Karpas-422 (cell line): Measurements from ENCODE around the gene PALLD. TPM values are rescaled to one million over a fixed set of nuclear protein-coding genes. Genes with fewer than 3 reads are reported as not detected.

Experiments
- DNase-seq: peaks from one replicate; pipeline ENCODE4 v3.0.0-alpha.2; 2015
- H2AFZ ChIP-seq: fragments of 200-600 bp; sonication (generic); 2 replicates; pipeline ENCODE4 v1.6.1; 2014; ENCODE audit warnings: antibody characterized with exemption, low read length, mixed read lengths
- H3K27ac ChIP-seq: fragments of 200-600 bp; sonication (generic); 2 replicates; pipeline ENCODE4 v1.5.1; 2014; ENCODE audit warnings: mild to moderate bottlenecking, low read length, moderate library complexity
- H3K27me3 ChIP-seq: fragments of 200-600 bp; sonication (generic); 2 replicates; pipeline ENCODE4 v1.6.1; 2014; ENCODE audit warnings: low read length, mixed read lengths
- H3K36me3 ChIP-seq: fragments of 200-600 bp; sonication (generic); 2 replicates; pipeline ENCODE4 v1.6.1; 2014; ENCODE audit warnings: low read length, mixed read lengths; ENCODE audit not compliant: insufficient read depth
- H3K4me1 ChIP-seq: fragments of 200-600 bp; sonication (generic); 2 replicates; pipeline ENCODE4 v1.6.1; 2014; ENCODE audit warnings: mild to moderate bottlenecking, low read length, mixed read lengths
- H3K4me2 ChIP-seq: fragments of 200-600 bp; sonication (generic); 2 replicates; pipeline ENCODE4 v1.6.1; 2014; ENCODE audit warnings: low read length, low read depth, mild to moderate bottlenecking; ENCODE audit not compliant: poor library complexity, severe bottlenecking
- H3K4me3 ChIP-seq: fragments of 200-600 bp; sonication (generic); 2 replicates; pipeline ENCODE4 v1.5.1; 2014; ENCODE audit warnings: mild to moderate bottlenecking, antibody characterized with exemption, low read length, mixed read lengths
- H3K79me2 ChIP-seq: fragments of 200-600 bp; sonication (generic); 2 replicates; pipeline ENCODE4 v1.6.1; 2014; ENCODE audit warnings: mild to moderate bottlenecking, low read length, mixed read lengths
- H3K9ac ChIP-seq: fragments of 200-600 bp; sonication (generic); 2 replicates; pipeline ENCODE4 v1.6.0; 2014; ENCODE audit warnings: low read length
- H3K9me2 ChIP-seq: fragments of 200-600 bp; sonication (generic), shearing (Covaris generic); replicated peaks from 2 replicates; pipeline ENCODE4 v1.6.0; 2014; ENCODE audit warnings: mild to moderate bottlenecking, low read length, moderate library complexity; ENCODE audit not compliant: insufficient read depth
- H3K9me3 ChIP-seq: fragments of 300-700, 200-600 bp; sonication (generic); 2 replicates; pipeline ENCODE4 v1.6.1; 2014; ENCODE audit warnings: low read length, mixed read lengths
- H4K20me1 ChIP-seq: fragments of 200-600 bp; sonication (generic); 2 replicates; pipeline ENCODE4 v1.6.1; 2014; ENCODE audit warnings: mild to moderate bottlenecking, antibody characterized with exemption, low read length, low read depth; ENCODE audit not compliant: insufficient read depth
- total RNA-seq: library from RNA; depleted of rRNA; stranded (reverse); fragments of >200 nt; shearing (Covaris generic); gene quantifications from 2 replicates; pipeline ENCODE4 v1.2.3, GENCODE V29; 2014; ENCODE audit warnings: low replicate concordance

PALLD gene
- total RNA-seq, 1 experiment from 2014 or later, result 0.71 TPM

DNA sequence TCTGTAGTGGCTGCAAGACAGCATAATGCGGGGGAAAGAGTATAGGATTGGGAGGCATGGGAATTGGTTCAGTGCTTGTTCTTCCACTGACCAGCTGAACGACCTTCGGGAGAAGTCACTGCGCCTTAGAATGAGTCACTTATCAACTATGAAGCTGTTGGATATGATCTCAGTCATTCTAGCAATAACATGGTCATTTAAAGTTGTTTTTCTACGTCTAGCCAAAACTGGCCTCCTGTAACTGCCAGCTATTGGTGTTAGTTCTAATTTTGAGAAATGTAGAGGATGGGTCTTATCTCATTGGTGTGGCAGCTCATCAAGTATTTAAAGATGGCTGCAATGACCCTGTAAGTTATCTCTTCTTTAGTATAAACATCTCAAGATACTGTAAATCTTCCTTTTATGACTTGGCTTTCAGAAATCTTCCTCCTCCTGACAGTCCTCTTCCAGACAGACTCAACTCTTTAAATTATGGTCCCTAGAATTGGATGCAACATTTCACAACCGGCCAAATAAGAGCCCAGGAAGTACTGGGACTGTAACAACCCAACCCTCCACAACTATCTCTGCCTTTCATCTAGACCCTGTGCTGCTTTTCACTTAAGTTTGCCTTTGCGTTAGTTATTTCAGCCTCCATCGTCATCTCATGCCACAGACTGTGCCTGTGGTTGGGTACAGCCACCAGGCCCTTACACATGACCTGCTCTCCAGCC, 269.9 kb downstream of the PALLD start:
- Histone ChIP-seq H4K20me1 (no peaks in the 10 kb centered on the region), H3K4me1 (no peaks in the 10 kb centered on the region), H3K27me3 (no peaks in the 10 kb centered on the region), H3K36me3 (no peaks in the 10 kb centered on the region), H3K9ac (no peak overlapping the region), H3K9me2 (no peaks in the 10 kb centered on the region), H2AFZ (no peak overlapping the region), H3K4me3 (no peak overlapping the region), H3K9me3 (no peaks in the 10 kb centered on the region), H3K79me2 (no peaks in the 10 kb centered on the region), H3K27ac (no peak overlapping the region), H3K4me2 (no peak overlapping the region)
- DNase-seq, result no peak

DNA sequence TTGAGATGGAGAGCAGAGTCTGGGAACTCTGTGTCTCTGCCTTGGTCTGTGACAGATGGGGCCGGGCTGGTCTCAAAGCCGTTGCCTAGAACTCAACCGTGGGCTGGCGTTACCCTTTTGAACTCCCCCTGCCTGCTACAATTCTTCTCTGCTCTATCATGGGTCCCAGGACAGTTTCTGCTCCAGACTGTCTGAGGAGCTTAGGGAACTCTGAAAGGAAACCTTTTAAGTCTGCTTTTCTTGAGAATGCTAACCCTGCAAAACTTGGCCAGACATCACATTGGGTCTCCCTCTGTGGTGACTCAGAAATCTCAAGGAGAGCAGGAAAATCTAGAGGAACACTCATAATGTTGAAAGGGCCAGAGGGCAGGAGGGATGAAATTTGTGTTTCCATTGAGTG, 272.6 kb downstream of the PALLD start:
- Histone ChIP-seq H3K4me2 (no peak overlapping the region), H3K4me3 (no peak overlapping the region), H3K79me2 (no peaks in the 10 kb centered on the region), H3K9me2 (no peaks in the 10 kb centered on the region), H3K27ac (no peak overlapping the region), H3K4me1 (no peaks in the 10 kb centered on the region), H3K9me3 (no peaks in the 10 kb centered on the region), H3K9ac (no peak overlapping the region), H4K20me1 (no peaks in the 10 kb centered on the region), H3K27me3 (no peaks in the 10 kb centered on the region), H3K36me3 (no peaks in the 10 kb centered on the region), H2AFZ (no peak overlapping the region)
- DNase-seq, result no peak

- H3K4me1 ChIP-seq, result no peaks in the 10 kb centered on the region
- no peaks in the 10 kb centered on the region for H3K9me3 ChIP-seq
Observed at GRCh38 chr4:168769837-168770236, 273.0 kb downstream of the PALLD start.

GRCh38 chr4:168771251-168771650, 274.4 kb downstream of the PALLD start:
- no peaks in the 10 kb centered on the region for H4K20me1 ChIP-seq
- H2AFZ ChIP-seq, result no peak overlapping the region
- H3K79me2 ChIP-seq, result no peaks in the 10 kb centered on the region
- no peaks in the 10 kb centered on the region for H3K27me3 ChIP-seq
- H3K36me3 ChIP-seq, result no peaks in the 10 kb centered on the region
- no peak overlapping the region for H3K27ac ChIP-seq
- H3K9me2 ChIP-seq, result no peaks in the 10 kb centered on the region
- no peaks in the 10 kb centered on the region for H3K4me1 ChIP-seq
- H3K4me3 ChIP-seq, result no peak overlapping the region
- no peak for DNase-seq
- H3K9ac ChIP-seq, result no peak overlapping the region
- no peaks in the 10 kb centered on the region for H3K9me3 ChIP-seq
- no peak overlapping the region for H3K4me2 ChIP-seq

More at GRCh38 chr4:168769837-168770236, 273.0 kb downstream of the PALLD start:
- DNase-seq, result no peak
- Histone ChIP-seq H3K36me3 (no peaks in the 10 kb centered on the region), H3K27ac (no peak overlapping the region), H4K20me1 (no peaks in the 10 kb centered on the region), H3K4me3 (no peak overlapping the region), H3K9me2 (no peaks in the 10 kb centered on the region), H3K4me2 (no peak overlapping the region), H3K79me2 (no peaks in the 10 kb centered on the region), H3K27me3 (no peaks in the 10 kb centered on the region), H2AFZ (no peak overlapping the region), H3K9ac (no peak overlapping the region)

DNA sequence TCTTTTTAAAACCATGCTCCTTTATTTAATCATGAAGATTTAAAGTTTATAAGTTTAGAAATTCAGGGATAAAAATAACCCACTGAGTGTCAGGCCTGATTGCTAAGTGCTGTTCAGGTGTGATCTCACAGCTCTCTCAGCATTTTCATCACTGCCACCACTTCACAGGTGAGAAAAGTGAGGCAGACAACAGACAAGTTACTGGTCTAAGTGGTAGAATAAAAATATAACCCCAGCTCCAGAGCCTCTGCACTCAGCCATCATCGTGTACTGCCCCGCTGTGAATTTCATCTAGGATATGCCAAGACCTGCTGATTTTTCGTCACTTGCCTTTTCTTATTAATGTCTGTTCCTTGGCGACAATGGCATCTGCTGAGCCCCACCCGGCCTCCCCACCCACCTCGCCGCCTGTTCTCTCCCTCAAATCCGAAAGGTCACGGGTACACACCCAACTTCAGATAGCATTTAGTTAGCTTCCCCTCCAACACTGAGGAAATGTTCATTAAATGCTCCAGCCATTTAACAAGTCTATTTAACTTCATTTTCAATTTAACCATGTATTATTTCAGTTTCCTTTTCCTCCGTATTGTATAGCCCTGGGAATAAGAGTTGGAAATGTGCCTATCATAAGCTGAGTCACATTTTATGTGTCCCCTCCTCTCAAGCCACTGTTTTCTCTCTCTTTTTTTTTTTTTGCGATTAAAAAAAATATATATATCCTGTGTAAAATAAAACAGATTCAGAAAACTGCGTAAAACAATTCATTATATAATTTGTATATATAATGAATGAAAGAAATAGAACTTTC, 276.7 kb downstream of the PALLD start:
- Histone ChIP-seq H4K20me1 (no peaks in the 10 kb centered on the region), H3K27ac (no peak overlapping the region), H3K4me1 (no peaks in the 10 kb centered on the region), H3K4me2 (no peak overlapping the region), H2AFZ (no peak overlapping the region), H3K9me2 (no peaks in the 10 kb centered on the region), H3K9ac (no peak overlapping the region), H3K27me3 (no peaks in the 10 kb centered on the region), H3K36me3 (no peaks in the 10 kb centered on the region), H3K9me3 (no peaks in the 10 kb centered on the region), H3K4me3 (no peak overlapping the region), H3K79me2 (no peaks in the 10 kb centered on the region)
- no peak for DNase-seq

- no peak for DNase-seq
- H3K4me1 ChIP-seq, result no peaks in the 10 kb centered on the region
- H2AFZ ChIP-seq, result no peak overlapping the region
- H3K27me3 ChIP-seq, result no peaks in the 10 kb centered on the region
- H4K20me1 ChIP-seq, result no peaks in the 10 kb centered on the region
- no peaks in the 10 kb centered on the region for H3K9me2 ChIP-seq
- no peaks in the 10 kb centered on the region for H3K9me3 ChIP-seq
- H3K9ac ChIP-seq, result no peak overlapping the region
- H3K4me2 ChIP-seq, result no peak overlapping the region
- no peak overlapping the region for H3K27ac ChIP-seq
- no peaks in the 10 kb centered on the region for H3K79me2 ChIP-seq
- no peak overlapping the region for H3K4me3 ChIP-seq
- no peaks in the 10 kb centered on the region for H3K36me3 ChIP-seq
Observed at GRCh38 chr4:168776382-168776781, 279.5 kb downstream of the PALLD start.

DNA sequence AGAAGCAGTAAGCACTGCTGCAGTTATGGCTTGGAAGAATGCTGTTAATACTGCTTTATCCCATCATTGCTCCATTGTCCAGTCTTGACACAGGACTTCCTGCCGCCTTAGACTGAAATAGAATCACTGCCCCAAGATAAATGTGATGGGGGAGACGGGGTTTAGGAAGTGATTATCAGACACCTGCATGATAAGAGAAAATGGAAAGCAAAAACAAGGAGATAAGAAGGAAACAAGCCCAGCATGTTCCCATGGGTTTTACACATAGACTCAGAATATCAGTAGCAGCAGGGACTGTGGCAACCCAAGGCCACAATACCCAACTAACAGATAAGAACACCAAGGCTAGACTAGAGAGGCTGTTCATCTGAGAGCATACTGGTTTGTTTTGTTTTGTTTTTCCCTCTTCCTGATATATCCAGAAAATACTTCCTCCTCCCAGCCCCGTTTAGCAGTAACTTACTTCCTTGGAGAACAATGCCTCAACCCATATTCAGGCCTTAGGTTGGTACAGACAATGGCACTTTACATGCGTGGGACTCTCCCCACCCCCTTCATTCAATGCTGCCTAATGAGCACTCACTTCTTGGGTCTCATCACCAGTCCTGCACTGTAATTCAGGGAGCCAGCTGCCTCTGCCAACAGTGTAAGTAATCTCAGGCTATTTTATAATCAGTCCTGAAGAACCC, 280.6 kb downstream of the PALLD start:
- no peak overlapping the region for H3K4me2 ChIP-seq
- no peaks in the 10 kb centered on the region for H3K27me3 ChIP-seq
- no peaks in the 10 kb centered on the region for H3K4me1 ChIP-seq
- no peaks in the 10 kb centered on the region for H3K9me2 ChIP-seq
- H3K4me3 ChIP-seq, result no peak overlapping the region
- H3K27ac ChIP-seq, result no peak overlapping the region
- no peaks in the 10 kb centered on the region for H4K20me1 ChIP-seq
- no peaks in the 10 kb centered on the region for H3K36me3 ChIP-seq
- H3K9me3 ChIP-seq, result no peaks in the 10 kb centered on the region
- no peak for DNase-seq
- H3K9ac ChIP-seq, result no peak overlapping the region
- no peaks in the 10 kb centered on the region for H3K79me2 ChIP-seq
- H2AFZ ChIP-seq, result no peak overlapping the region

DNA sequence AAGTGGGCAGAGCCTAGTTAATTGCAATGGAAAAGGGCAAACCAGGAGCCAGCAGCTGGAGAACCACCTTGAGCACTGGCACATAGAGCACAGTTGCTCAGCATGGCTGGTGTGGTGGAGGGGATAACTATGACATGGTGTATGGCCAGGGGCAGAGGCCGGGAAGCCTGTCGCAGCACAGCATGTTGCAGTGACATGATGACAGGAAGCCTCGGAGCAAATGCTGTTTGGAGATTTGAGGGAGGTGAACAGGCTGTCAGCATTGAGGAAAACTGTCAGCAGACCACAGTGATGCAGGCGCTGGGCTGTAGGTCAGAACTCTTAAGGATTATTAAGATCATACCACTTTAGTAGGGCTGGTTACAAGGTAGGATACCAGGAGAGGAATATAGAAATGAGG, 284.5 kb downstream of the PALLD start:
- Histone ChIP-seq H3K27ac (no peak overlapping the region), H4K20me1 (no peaks in the 10 kb centered on the region), H3K4me3 (no peak overlapping the region), H3K27me3 (no peaks in the 10 kb centered on the region), H3K4me2 (no peak overlapping the region), H3K79me2 (no peaks in the 10 kb centered on the region), H3K4me1 (no peaks in the 10 kb centered on the region), H3K9ac (no peak overlapping the region), H3K36me3 (no peaks in the 10 kb centered on the region), H3K9me3 (no peaks in the 10 kb centered on the region), H2AFZ (no peak overlapping the region), H3K9me2 (no peaks in the 10 kb centered on the region)
- DNase-seq, result no peak
